Lung (tissue), 12 donors: Measurements from ENCODE around the gene SESN1. TPM values are rescaled to one million over a fixed set of nuclear protein-coding genes. Genes with fewer than 3 reads are reported as not detected.
A peak's percentile ranks its signal among the peaks of the same experiment; 100 is the strongest.

ENCODE experiments used
- ATAC-seq: fragments of 200-7000 bp; cut with Tn5 transposase; one replicate; pipeline ENCODE4 v1.9.1; 2020; ENCODE audit warnings: moderate number of reproducible peaks; ENCODE audit not compliant: insufficient read depth, low FRiP score
- DNase-seq, 3 donors: peaks; one replicate each; pipeline ENCODE4 v3.0.0-alpha.2; 2013 to 2017
- H3K27ac ChIP-seq, 2 donors: one replicate each; pipeline ENCODE4 v1.5.1; 2013; ENCODE audit warnings: mild to moderate bottlenecking in 2 of 2, moderate library complexity in 2 of 2, control low read depth in 1 of 2, inconsistent platforms in 1 of 2, low read depth in 1 of 2, low read length in 1 of 2
- H3K27me3 ChIP-seq, 3 donors: one replicate each; pipeline ENCODE4 v1.5.1; 2013; ENCODE audit warnings: low read length in 2 of 3; ENCODE audit not compliant: control insufficient read depth in 3 of 3, insufficient read depth in 3 of 3
- H3K36me3 ChIP-seq, 4 donors: one replicate each; pipeline ENCODE4 v1.5.1; 2013; ENCODE audit warnings: low read length in 4 of 4, mild to moderate bottlenecking in 1 of 4, moderate library complexity in 1 of 4; ENCODE audit not compliant: control insufficient read depth in 4 of 4, insufficient read depth in 4 of 4
- H3K4me1 ChIP-seq, 5 donors: one replicate each; pipeline ENCODE4 v1.5.1; 2013; ENCODE audit warnings: low read length in 5 of 5, mild to moderate bottlenecking in 2 of 5, moderate library complexity in 1 of 5; ENCODE audit not compliant: control insufficient read depth in 5 of 5, insufficient read depth in 5 of 5
- H3K4me3 ChIP-seq: one replicate; pipeline ENCODE4 v1.5.1; 2013; ENCODE audit warnings: mild to moderate bottlenecking, control low read depth, moderate library complexity
- H3K9ac ChIP-seq, 2 donors: one replicate each; pipeline ENCODE4 v1.5.1; 2013; ENCODE audit warnings: low read length in 2 of 2, control low read depth in 1 of 2; ENCODE audit not compliant: insufficient read depth in 1 of 2
- H3K9me3 ChIP-seq, 4 donors: one replicate each; pipeline ENCODE4 v1.5.1; 2013; ENCODE audit warnings: low read length in 3 of 4, mild to moderate bottlenecking in 1 of 4, moderate library complexity in 1 of 4; ENCODE audit not compliant: control insufficient read depth in 4 of 4, insufficient read depth in 3 of 4
- CTCF ChIP-seq: IDR thresholded peaks from 2 replicates; pipeline ENCODE4 v1.5.1; 2012; ENCODE audit warnings: mild to moderate bottlenecking; ENCODE audit errors: control extremely low read depth, extremely low read depth
- WGBS, 2 donors: extraction: QIAGEN DNeasy Blood & Tissue Kit; methylation state at CpG; one replicate each; pipeline ENCODE4 v1.1.7; 2013; 5-methylcytosine and 5-hydroxymethylcytosine counted together
- polyA plus RNA-seq, 2 donors: library from polyadenylated mRNA; stranded (reverse); fragments of 200-250 nt; gene quantifications; one replicate each; pipeline ENCODE4 v1.2.1, GENCODE V29; 2013
- total RNA-seq, 2 donors: library from RNA; depleted of rRNA in 1 of 2; stranded (reverse); fragments of >200 nt in 1 of 2; gene quantifications; one replicate each; pipeline ENCODE4 v1.2.1, GENCODE V29; 2014 to 2021
- donor health status: control.
- donor health status: control.
- donor health status: Bipolar disorder and iron deficiency.
- donor health status: healthy.
- donor health status: DM: yes; HTN: yes; CAD: no.

The SESN1 gene
- total and polyA plus RNA-seq, 4 donors, result 12.9 to 69.8 (median 21.0) TPM

- TF ChIP-seq CTCF, result no peak
- no peak for ATAC-seq
- H3K4me3 ChIP-seq, result no peak overlapping the region
- no peaks in the 10 kb centered on the region for H3K9me3 ChIP-seq
- no peaks in the 10 kb centered on the region for H3K27me3 ChIP-seq
- H3K36me3 ChIP-seq, result no peaks in the 10 kb centered on the region
- H3K27ac ChIP-seq, result no peak overlapping the region
- H3K4me1 ChIP-seq, result peaks cover 2 to 41% (median 11%) of the 10 kb centered on the region in 5 donors
- H3K9ac ChIP-seq, result no peak overlapping the region
- peak in 1 of 3 donors; percentile 35 for DNase-seq
These were observed 26.8 kb upstream of the SESN1 start for GRCh38 chr6:109121411-109121810.

GRCh38 chr6:109118871-109119354 lies 24.3 kb upstream of the SESN1 start:
- Histone ChIP-seq H3K9ac (no peak overlapping the region), H3K36me3 (no peaks in the 10 kb centered on the region), H3K4me1 (peaks cover 2 to 31% (median 9%) of the 10 kb centered on the region in 5 donors), H3K27ac (no peak overlapping the region), H3K27me3 (no peaks in the 10 kb centered on the region), H3K9me3 (no peaks in the 10 kb centered on the region), H3K4me3 (no peak overlapping the region)
- DNase-seq (no peak), ATAC-seq (no peak)
- TF ChIP-seq CTCF, result no peak
- 81 to 86% methylated on average over 3 of the region's 3 CpGs for WGBS, 2 donors

GRCh38 chr6:109118337-109118736 lies 23.7 kb upstream of the SESN1 start:
- DNase-seq, result no peak
- 79 to 83% methylated on average over 5 of the region's 5 CpGs for WGBS, 2 donors

More at GRCh38 chr6:109118337-109118736, 23.7 kb upstream of the SESN1 start:
- no peaks in the 10 kb centered on the region for H3K36me3 ChIP-seq
- H3K4me3 ChIP-seq, result no peak overlapping the region
- peaks cover 2 to 31% (median 9%) of the 10 kb centered on the region in 5 donors for H3K4me1 ChIP-seq
- no peaks in the 10 kb centered on the region for H3K27me3 ChIP-seq
- no peak for TF ChIP-seq CTCF
- no peak overlapping the region for H3K9ac ChIP-seq
- no peak overlapping the region for H3K27ac ChIP-seq
- H3K9me3 ChIP-seq, result no peaks in the 10 kb centered on the region
- no peak for ATAC-seq
